GM21717 (cell line): ENCODE data around the gene EEA1.
"Not testable (repeated sequence)": the region's sequence is repeated elsewhere in the genome, so short reads cannot be mapped to it uniquely, and the experiment has no call there.

Experiments
- ATAC-seq: cut with Tn5 transposase; IDR thresholded peaks from one replicate; pipeline ENCODE4 v1.9.1; 2021; ENCODE audit warnings: mild to moderate bottlenecking, moderate library complexity; ENCODE audit not compliant: unreplicated experiment

The EEA1 gene

GRCh38 chr12:92928962-92929915, at the start of gene EEA1:
TSS of gene EEA1 (minus strand) at chr12:92929295. CDS start at chr12:92929066, 229 bp downstream.
- ATAC-seq, result peak; percentile 87

GRCh38 chr12:92978607-92979006, 49.5 kb upstream of the EEA1 start:
- ATAC-seq, result no peak

GRCh38 chr12:92977326-92977725, 48.2 kb upstream of the EEA1 start:
- ATAC-seq, result no peak

- no peak for ATAC-seq
These were observed 45.7 kb upstream of the EEA1 start for GRCh38 chr12:92974759-92975158.

- ATAC-seq, result peak; percentile 67
These were observed 44.5 kb upstream of the EEA1 start for GRCh38 chr12:92973614-92974013.

- ATAC-seq, result no peak
These were observed 42.9 kb upstream of the EEA1 start for GRCh38 chr12:92971859-92972524.

GRCh38 chr12:92968176-92968813, 39.2 kb upstream of the EEA1 start:
- ATAC-seq, result no peak

GRCh38 chr12:92964378-92964777, 35.3 kb upstream of the EEA1 start:
- not testable (repeated sequence) for ATAC-seq

GRCh38 chr12:92961949-92962348, 32.9 kb upstream of the EEA1 start:
- ATAC-seq, result no peak

- no peak for ATAC-seq
These were observed 27.0 kb upstream of the EEA1 start for GRCh38 chr12:92955997-92956663.

- no peak for ATAC-seq
These were observed 24.7 kb upstream of the EEA1 start for GRCh38 chr12:92953747-92954146.

GRCh38 chr12:92952394-92952793, 23.3 kb upstream of the EEA1 start:
- no peak for ATAC-seq

- ATAC-seq, result no peak
These were observed 21.9 kb upstream of the EEA1 start for GRCh38 chr12:92951006-92951405.

- no peak for ATAC-seq
These were observed 20.9 kb upstream of the EEA1 start for GRCh38 chr12:92950011-92950410.

- ATAC-seq, result no peak
These were observed 20.4 kb upstream of the EEA1 start for GRCh38 chr12:92949466-92949865.

- ATAC-seq, result no peak
These were observed 18.6 kb upstream of the EEA1 start for GRCh38 chr12:92947589-92948215.

- ATAC-seq, result no peak
These were observed 16.6 kb upstream of the EEA1 start for GRCh38 chr12:92945659-92946220.

GRCh38 chr12:92943482-92944250, 14.6 kb upstream of the EEA1 start:
- no peak for ATAC-seq

- no peak for ATAC-seq
These were observed 13.8 kb upstream of the EEA1 start for GRCh38 chr12:92942905-92943304.
